GM18511 (cell line): ENCODE measurements around the gene CACNA1E.

Source experiments
- ATAC-seq: cut with Tn5 transposase; IDR thresholded peaks from one replicate; pipeline ENCODE4 v1.9.1; 2021; ENCODE audit warnings: mild to moderate bottlenecking, moderate library complexity; ENCODE audit not compliant: unreplicated experiment

Gene CACNA1E

DNA sequence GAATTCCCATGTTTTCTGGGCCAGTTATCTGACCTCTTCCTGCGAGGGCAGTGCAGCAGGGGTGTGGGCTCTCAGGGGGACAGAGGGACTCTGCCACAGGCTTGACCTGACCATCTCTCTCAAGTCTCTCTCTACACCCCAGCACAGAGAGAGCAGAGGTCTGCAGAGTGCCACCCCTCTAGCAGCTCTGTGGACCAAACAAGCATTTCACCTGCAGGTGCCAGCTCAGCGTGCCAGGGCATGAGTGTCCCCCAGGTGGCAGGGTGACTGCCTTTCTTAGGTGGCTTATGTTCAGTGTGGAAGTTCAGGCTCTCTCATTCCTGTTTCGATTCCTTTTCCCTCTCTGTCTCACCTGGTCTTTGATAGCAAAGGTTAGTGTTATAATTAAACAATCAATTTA is 191.3 kb downstream of the CACNA1E start:
- no peak for ATAC-seq

DNA sequence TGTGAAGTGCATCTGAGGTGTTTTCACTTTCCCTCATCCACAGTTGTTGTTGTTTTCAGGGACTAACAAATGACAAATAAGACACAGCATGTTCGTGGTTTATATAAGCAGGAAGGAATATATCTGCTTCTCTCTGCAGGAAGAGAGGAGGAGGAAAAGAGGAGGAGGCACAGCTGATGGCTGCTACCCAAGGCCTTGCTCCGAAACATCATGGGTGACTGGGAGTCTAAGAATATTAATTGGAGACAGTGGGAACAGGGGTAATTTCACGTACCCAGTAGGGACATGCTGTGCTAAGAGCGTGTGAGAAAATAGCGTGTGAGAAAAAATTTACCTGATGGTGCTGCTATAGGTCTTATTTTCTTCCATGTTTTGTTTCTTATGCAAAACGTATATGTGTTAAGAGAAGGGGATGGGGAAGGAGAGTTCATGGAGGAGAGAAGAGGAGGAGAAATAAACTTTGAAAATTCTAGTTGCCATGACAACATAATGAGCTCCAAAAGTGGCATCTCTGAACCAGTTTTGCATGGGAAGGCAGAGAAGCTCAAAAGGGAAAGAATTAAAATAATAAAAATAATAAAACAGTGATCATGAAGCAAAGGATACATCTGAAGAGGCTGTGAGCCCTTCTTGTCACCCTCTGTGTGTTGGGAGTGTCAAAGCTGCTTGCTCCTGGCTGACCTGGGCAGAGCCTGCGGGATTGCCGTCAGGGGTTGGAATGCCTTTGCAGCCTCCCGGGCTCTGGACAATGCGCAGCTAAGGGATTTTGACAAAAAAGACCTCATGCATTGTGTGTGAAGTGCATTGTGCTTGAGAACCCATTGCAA is 192.0 kb downstream of the CACNA1E start:
- ATAC-seq = no peak

DNA sequence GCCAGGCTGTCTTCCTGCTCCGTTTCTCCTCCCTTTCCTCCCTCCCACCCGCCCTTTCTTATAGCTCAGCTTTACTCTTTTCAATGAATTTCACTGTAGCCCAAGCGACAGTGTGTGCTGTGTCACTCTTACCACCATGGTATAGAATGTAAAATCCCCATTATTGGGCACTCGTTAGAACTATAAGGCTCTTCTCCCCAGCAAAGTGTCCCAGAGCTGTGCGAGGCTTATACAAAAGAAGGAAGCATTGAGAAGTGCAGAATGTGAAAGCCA is 192.5 kb downstream of the CACNA1E start:
- ATAC-seq = no peak

GRCh38 chr1:181676269-181676668 is 193.0 kb downstream of the CACNA1E start:
- peak; percentile 80 for ATAC-seq

DNA sequence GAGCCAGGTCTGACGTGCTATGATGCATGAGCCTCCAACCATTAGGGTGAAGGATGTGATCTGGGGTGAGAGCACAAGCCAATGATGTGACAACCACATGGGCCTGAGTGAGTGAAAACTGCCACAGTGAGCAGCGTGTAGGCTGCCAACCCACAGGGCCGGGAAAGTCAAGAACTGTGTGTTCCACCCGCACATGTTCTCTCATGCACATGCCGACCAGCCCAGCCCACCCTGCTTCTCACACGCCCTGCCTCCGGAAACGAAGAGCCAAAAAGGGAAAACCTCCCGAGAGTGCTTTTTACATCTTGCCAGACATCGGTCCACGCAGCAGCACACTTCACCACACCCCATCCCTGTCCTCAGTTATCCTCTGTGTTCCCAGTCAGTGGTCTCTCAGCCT is 197.0 kb downstream of the CACNA1E start:
- no peak for ATAC-seq

GRCh38 chr1:181680871-181681270 is 197.6 kb downstream of the CACNA1E start:
- no peak for ATAC-seq

- no peak for ATAC-seq
Measured at GRCh38 chr1:181685211-181685610, 201.9 kb downstream of the CACNA1E start.

DNA sequence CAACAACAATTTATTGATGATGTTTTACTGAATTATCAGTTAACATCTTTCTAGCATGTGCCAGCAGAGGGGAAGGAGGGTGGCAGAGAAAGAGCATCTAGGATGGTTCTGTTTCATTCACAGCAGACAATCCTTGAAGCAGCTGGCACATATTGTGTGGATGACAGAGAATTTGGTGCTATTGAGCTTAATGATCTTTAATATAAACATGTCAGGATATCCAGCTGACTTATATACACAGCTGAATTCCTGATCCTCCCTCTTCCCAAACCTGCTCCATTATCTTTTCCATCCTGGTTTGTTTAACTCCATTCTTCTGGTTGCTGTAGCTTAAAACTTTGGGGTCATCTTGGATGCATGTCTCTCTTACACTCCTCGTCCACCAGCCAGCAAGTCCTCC is 218.6 kb downstream of the CACNA1E start:
- ATAC-seq = no peak

DNA sequence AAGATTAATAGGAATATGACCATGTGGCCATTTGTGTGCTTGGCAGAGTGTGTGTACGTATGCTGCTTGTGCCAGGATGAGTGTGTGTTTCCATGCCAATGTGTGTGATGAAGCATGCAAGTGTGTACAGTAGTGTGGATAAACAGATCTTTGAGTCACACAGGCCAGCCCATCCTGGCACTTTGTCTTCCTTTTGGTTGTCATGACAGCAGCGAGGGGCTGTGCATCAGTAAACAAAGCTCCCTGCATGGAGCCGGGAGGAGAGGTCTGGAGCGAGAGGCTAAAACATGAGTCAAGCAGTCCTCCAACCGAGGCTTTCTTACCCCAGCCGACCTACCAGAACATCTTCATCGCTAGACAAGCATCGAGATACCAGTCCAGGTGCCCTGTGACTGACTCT is 221.2 kb downstream of the CACNA1E start:
- ATAC-seq = no peak

DNA sequence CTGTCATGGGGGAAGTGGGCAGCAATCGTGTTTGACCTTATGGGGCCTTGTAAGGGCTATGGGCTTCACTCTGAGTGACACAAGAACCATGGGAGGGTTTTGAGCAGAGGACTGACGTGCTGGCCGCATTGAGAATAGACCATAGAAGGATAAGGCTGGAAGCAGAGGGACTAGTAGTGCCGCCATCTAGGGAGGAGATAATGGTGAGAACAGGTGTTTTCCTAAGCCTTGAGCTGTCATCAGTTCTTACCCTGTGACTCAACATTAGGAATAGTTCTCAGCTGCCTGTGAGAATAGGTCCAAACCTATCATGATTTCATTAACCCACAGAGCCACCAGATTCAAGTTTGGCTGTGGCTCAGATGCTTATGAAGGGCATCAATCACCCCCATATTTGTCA is 228.5 kb downstream of the CACNA1E start:
- no peak for ATAC-seq

- ATAC-seq = no peak
Measured at GRCh38 chr1:181712711-181713110, 229.4 kb downstream of the CACNA1E start.

DNA sequence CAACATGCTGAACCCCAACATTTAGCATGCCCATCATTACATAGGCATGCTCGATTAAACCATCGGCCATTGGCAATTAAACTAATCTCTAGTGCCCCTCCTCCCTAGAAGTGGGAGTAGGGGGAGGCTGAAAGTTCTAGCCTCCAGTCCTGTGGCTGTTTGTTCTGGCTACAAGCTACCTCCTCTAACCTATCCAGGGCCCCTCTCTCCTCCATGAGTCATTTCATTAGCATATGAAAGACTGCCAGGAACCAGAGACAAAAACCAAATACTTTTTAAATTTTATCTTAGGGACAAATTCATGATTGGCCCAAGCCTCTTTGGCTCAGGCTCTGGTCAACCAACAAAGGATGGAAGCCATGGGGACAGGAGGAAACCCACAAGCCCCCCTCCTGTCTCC is 231.1 kb downstream of the CACNA1E start:
- ATAC-seq = no peak

DNA sequence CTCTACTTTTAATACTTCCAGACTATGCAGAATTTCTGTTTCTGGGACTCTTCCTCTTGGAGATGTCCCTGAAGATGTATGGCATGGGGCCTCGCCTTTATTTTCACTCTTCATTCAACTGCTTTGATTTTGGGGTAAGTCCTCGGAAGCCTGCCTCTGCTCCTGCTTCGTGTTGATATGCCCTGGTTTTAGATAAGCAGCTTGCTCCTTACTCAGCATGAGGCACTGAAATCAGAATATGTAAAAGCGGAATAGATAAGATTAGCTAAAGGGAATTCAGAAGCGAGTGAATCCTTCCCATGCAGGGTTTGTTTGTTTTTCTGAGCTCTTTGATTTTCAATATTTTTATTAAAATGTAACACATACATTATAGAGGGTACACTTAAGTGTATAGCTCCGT is 234.7 kb downstream of the CACNA1E start:
- no peak for ATAC-seq

GRCh38 chr1:181726320-181727012 is 243.1 kb downstream of the CACNA1E start:
- ATAC-seq = no peak

DNA sequence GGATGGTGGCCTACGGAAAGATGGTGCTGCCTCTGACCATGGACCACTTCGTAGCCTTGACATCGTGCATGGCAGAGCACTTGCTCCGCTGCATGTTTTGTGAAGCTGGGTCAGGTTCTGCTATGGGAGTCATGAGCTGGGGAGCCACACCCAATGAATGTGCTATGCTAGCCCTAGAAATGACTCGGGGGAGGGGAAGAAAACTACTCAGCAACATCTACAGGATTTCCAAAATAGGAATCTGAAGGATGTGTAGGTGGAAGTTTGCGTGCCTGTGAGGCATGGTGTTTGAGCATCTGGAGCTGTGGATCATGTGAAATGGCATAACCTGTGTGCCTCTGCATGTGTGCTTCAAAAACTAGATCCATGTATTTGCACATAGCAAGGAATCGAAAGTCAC is 247.3 kb downstream of the CACNA1E start:
- ATAC-seq = no peak

GRCh38 chr1:181732218-181732990 is 249.1 kb downstream of the CACNA1E start:
- ATAC-seq = no peak

DNA sequence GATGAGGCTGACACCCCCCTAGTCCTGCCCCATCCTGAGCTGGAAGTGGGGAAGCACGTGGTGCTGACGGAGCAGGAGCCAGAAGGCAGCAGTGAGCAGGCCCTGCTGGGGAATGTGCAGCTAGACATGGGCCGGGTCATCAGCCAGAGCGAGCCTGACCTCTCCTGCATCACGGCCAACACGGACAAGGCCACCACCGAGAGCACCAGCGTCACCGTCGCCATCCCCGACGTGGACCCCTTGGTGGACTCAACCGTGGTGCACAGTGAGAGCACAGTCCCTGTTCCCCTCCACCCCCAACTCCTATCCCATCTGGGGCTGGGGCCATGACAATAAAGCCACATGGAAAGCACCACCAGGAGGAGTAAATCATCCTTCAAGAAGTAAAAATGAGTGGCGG is 250.2 kb downstream of the CACNA1E start:
- ATAC-seq = no peak

- ATAC-seq = no peak
Measured at GRCh38 chr1:181737056-181737455, 253.7 kb downstream of the CACNA1E start.

- ATAC-seq = no peak
Measured at GRCh38 chr1:181739214-181739613, 255.9 kb downstream of the CACNA1E start.

DNA sequence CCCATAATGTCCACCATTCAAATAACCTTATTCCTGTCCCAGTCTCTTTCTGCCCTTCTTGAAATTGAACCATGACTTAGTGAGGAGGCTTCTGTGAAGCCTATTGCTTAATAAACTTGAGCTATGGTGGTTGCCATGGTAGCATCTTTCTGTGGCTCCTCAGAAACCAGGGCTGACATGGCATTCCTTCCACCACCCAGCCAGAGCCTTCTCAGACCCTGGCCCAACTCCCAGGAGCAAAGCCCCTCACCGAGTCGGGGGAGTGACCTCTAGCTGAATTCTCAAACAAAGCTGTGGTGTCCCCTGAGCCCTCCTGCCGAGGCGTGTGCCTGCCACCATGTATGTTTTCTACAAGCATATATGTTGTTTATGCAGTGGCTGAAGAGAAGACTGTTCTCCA is 259.1 kb downstream of the CACNA1E start:
- ATAC-seq = no peak

DNA sequence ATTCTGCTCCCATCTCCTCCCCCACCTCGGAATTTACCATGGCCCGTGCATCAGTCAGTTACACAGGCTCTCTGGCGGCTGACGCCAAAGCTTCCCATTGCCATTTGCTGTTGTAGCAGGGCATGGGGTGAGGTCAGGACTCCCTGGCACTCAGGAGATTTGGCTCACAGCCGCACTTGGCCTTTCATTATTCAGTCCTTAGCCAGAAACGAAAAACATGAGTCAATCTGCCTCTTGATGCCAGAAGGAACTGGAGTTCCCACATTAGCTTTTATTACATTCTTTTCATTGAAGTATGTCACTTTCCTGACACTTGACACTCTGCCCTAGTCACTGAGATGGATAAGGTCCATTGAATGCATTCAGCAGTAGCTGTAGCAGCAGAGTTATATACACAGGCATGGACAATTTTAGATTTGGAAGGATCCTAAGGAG is 260.6 kb downstream of the CACNA1E start:
- no peak for ATAC-seq

GRCh38 chr1:181746224-181746623 is 262.9 kb downstream of the CACNA1E start:
- ATAC-seq = no peak
